ENCODE results near the gene ERC1.
A peak's percentile ranks its signal among the peaks of the same experiment; 100 is the strongest.

The ERC1 gene

GRCh38 chr12:1206118-1206734, 215.2 kb downstream of the ERC1 start (continued):
- no peak for TF ChIP-seq ZSCAN5A (tag by site-specific recombination; IDR thresholded peaks at IDR 0.05)
- no peak for TF ChIP-seq ZNF704 (tag by site-specific recombination; IDR thresholded peaks at IDR 0.05)
- no peak for TF ChIP-seq PRDM2 (tag by site-specific recombination; IDR thresholded peaks at IDR 0.05; ENCODE audit: borderline replicate concordance)
- TF ChIP-seq ZNF488 (tag by site-specific recombination; IDR thresholded peaks at IDR 0.05): no peak; the same call in 1 of the 2 replicates
- peak; percentile 22; the same call in 1 of the 2 replicates for TF ChIP-seq ZNF580 (tag by site-specific recombination; IDR thresholded peaks at IDR 0.05)
- TF ChIP-seq ELK4 (IDR thresholded peaks at IDR 0.05; ENCODE audit: borderline replicate concordance, low read depth, low read length): no peak
- no peak for TF ChIP-seq REPIN1 (tag by site-specific recombination; IDR thresholded peaks at IDR 0.05; ENCODE audit: low read depth)
- TF ChIP-seq FEZF1 (tag by site-specific recombination; IDR thresholded peaks at IDR 0.05): peak; percentile 93
- no peak for TF ChIP-seq AEBP2 (tag by site-specific recombination; IDR thresholded peaks at IDR 0.05; ENCODE audit: borderline replicate concordance)
- TF ChIP-seq ZNF544 (tag by site-specific recombination; IDR thresholded peaks at IDR 0.05): no peak
- TF ChIP-seq INSM2 (tag by site-specific recombination; IDR thresholded peaks at IDR 0.05): peak; percentile 58; the same call in 1 of the 2 replicates
- 0 out of 2 replicates have a peak, but pooled peaks have one; percentile 14 for TF ChIP-seq SP2 (tag by site-specific recombination; IDR thresholded peaks at IDR 0.05)
- no peak for TF ChIP-seq ZNF223 (tag by site-specific recombination; IDR thresholded peaks at IDR 0.05)
- no peak for TF ChIP-seq ZNF239 (tag by site-specific recombination; IDR thresholded peaks at IDR 0.05)
- 0 out of 2 replicates have a peak, but pooled peaks have one; percentile 50 for TF ChIP-seq ZBTB49 (tag by site-specific recombination; IDR thresholded peaks at IDR 0.05; ENCODE audit: low read depth)
- TF ChIP-seq KLF17 (tag by site-specific recombination; IDR thresholded peaks at IDR 0.05): no peak
- TF ChIP-seq ZNF660 (tag by site-specific recombination; IDR thresholded peaks at IDR 0.05): no peak; the same call in 1 of the 2 replicates
